GM21717 (cell line): Measurements from ENCODE around the gene B4GALNT1.

Source experiments
- ATAC-seq: cut with Tn5 transposase; IDR thresholded peaks from one replicate; pipeline ENCODE4 v1.9.1; 2021; ENCODE audit warnings: mild to moderate bottlenecking, moderate library complexity; ENCODE audit not compliant: unreplicated experiment

B4GALNT1 gene

DNA sequence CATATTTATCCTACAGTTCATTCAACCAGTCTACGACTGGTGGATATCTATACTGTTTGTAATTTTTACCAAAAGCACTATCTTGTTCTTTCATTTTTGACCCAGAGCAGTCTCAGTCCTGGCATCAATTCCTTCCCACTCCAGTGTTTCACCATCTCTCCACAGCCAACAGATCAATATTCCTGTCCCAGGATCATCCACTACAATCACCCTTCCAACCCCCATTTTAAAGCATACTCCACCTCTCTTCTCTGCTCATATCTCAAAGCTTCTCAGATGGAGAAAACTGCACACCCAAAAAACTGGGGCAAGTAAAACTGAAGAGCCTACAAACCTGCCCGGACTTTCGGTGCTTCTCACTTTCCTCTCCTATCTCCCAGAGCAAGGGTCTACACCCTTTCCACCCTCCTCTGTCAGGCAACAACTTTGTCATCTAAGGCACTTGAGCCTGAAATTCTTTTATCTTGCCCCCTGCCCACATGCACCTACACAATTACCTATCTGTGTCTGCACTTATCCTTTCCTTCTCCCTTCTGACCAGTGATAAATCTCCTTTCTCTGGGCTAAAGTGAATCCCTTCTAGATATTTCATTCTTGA, 46.1 kb downstream of the B4GALNT1 start:
- no peak for ATAC-seq

DNA sequence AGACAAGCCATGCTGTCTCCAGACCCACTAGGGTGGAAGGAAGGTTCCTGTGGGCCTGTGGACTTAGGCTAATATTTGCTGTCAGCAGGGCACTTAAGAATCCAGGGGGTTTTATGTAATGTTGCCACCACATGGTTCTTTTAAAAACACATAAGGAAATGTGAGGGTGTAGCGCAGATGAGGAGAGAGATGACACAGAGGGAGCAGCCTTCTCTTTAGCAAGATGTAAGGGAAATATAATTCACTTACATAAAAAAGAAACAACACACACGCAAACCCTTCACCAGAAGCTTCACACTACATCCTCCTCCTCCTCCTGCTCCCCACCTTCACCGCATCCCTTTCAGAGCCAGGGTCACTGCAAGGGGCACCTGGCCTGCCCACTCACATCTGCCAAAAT, 46.9 kb downstream of the B4GALNT1 start:
- no peak for ATAC-seq

DNA sequence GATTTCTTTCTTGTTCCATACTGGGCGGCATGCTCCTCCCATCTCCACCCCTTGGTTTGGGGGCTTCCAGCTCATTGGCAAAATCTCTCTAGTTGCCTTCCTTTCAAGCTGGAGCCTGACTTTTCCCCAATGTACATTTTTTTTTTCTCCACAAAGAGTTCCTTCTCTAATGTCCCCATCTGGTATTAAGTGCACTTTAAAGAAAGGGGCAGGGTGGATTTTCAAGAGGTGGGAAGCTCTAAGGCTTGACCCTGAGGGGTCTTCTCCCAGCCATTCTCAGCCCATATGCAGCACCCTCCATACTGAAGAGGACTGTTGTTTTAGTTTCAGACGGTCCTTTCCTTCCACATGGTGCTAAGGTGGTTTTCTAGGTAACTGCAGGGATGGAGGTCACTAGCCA, 47.8 kb downstream of the B4GALNT1 start:
- ATAC-seq: no peak

GRCh38 chr12:57584690-57585089, 48.3 kb downstream of the B4GALNT1 start:
- ATAC-seq: no peak

DNA sequence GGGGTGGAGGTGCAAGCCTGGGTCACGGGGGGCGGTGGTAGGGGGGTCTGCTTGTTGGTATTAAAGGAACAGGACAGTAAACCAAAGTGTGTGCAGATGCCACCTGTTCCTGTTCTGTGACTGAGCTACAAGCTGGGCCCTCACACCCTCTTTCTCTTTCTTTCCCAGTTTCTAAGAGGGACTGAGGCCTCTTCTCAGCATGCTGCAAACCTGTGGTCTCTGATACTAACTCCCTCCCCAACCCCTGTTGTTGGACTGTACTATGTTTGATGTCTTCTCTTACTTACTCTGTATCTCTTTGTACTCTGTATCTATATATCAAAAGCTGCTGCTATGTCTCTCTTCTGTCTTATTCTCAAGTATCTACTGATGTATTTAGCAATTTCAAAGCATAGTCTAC, 49.0 kb downstream of the B4GALNT1 start:
- ATAC-seq: no peak

GRCh38 chr12:57583008-57583831, 49.8 kb downstream of the B4GALNT1 start:
- ATAC-seq: peak; percentile 91

DNA sequence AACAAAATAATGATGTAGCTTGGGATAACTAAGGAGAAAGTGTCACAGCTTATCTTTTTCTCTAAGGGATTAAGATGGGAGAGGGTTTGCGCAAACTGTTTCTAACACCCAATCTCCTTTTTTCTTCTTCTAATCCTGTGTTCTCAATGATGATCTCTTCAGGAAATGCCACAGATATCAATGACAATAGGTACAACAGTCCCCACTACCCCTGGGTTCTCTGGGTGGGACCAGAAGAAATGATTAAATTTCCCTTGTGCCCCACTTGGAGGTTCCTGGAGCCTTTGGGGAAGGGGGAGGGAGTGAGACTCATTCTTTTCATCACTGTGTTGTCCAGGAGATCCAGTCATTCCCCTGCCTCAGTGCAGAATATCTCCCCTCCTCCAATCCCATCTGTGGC, 50.6 kb downstream of the B4GALNT1 start:
- ATAC-seq: no peak

DNA sequence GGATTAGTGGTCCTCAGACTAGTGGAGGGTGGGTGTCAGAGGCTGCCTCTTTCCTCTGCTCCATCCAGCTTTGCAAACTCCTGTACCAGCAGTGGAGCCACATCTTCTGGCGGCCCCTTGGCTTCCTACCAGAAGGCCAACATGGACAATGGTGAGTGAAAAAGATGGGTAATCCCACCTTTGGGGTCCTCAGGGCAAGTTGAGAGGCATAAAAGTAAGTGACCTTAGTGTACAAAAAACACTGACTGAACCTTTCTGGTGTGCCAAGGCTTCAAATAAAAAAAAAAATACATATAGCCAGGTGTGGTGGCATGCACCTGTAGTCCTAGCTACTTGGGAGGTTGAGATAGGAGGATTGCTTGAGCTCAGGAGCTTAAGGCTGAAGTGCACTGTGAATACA, 51.2 kb downstream of the B4GALNT1 start:
- ATAC-seq: no peak

- no peak for ATAC-seq
These were observed 52.6 kb downstream of the B4GALNT1 start for GRCh38 chr12:57580466-57580795.

DNA sequence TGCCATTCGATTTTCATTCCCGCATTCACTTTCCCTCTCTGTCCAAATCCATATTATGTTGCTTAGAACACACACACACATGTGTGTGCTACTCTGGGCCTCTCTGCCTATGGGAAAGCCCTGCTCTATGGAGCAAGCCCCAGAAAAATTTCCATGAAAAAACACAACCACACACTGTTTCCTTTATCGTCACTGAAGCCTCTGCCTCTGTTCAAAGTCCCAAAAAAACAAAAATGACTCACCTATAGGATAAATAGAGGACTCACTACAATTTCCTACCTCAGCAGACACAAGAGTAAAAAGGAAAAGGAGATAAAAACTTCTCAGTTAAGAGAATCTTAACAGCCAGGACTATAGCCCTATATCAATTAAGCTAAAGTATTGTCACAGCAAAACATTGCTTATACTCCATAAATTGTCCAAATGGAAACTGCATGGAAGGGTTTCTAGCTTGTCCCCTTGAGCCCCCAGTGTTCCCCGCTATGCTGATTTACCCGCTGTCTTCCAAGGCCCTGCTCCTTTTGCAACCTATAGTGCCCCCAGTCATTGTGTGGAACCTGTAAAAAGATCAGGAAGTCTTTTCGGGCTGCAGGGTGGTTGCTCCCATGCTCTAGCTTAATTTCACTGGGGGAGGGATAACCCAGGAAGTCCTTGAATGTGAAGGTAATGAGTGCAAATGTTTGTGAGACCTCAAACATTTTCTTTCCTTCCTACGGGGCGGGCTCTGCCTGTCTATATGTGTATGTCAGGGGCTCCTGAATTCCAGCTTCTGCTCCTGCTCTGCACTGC, 53.1 kb downstream of the B4GALNT1 start:
- ATAC-seq: no peak

- no peak for ATAC-seq
These were observed 54.0 kb downstream of the B4GALNT1 start for GRCh38 chr12:57579011-57579410.

DNA sequence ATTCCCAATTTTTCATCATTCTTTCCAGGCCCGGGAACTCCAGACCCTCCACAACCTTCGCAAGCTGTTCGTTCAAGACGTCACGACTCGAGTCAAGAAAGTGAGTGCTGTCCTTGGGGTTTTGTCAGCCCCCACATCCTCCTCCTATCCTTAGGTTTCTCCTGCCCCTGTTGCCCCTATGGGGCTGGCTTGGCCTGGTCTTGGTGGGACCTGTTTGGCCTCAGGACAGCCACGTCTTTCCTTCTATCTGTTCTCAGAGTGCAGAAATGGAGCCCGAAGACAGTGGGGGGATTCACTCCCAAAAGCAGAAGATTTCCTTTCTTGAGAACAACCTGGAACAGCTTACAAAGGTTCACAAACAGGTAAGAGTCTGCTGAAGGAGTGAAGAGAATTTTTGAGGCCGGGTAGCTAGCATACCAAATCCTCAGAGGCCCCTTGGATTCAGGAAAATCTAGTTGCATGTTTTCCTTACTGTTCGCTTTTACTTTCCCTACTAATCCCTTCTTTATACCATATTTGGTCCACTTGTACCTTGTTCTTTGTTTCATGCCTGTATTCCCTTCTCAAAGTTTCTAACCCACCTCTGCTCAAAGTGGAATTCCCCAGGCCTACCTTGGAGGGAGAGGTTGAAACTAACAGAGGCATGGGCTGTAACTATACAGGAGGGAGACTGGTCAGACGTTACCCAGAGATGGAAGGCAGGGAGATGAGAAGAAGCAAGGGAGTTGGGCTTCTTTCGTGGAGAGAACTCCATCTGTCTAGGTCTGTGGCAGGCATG, 54.8 kb downstream of the B4GALNT1 start:
- no peak for ATAC-seq

GRCh38 chr12:57576613-57577160, 56.3 kb downstream of the B4GALNT1 start:
- ATAC-seq: no peak
